ENCODE data around the gene SYNDIG1L. TPM values are rescaled to one million over a fixed set of nuclear protein-coding genes. Genes with fewer than 3 reads are reported as not detected.

The SYNDIG1L gene
- total and polyA plus RNA-seq, 12 donors: 0.03 to 0.15 (median 0.13) TPM; not detected in 6

GRCh38 chr14:74442757-74443156 is 16.7 kb upstream of the SYNDIG1L start:
- no peak overlapping the region for H3K27ac ChIP-seq
- no peaks in the 10 kb centered on the region for H3K36me3 ChIP-seq
- peaks cover 0 to under 1% (median 0%) of the 10 kb centered on the region in 9 donors for H3K4me1 ChIP-seq
- intact Hi-C loops (cut with DNase I): no loop called here
- no peaks in the 10 kb centered on the region for H3K9me3 ChIP-seq
- no peak for TF ChIP-seq CTCF (IDR thresholded peaks at IDR 0.05)
- DNase-seq (no peak), ATAC-seq (no peak)
- H3K4me3 ChIP-seq: no peak overlapping the region
- no peaks in the 10 kb centered on the region for H3K27me3 ChIP-seq

- no peak for TF ChIP-seq CTCF (IDR thresholded peaks at IDR 0.05)
- Histone ChIP-seq H3K36me3 (no peaks in the 10 kb centered on the region), H3K27me3 (no peaks in the 10 kb centered on the region), H3K4me3 (no peak overlapping the region), H3K9me3 (no peaks in the 10 kb centered on the region), H3K27ac (no peak overlapping the region), H3K4me1 (peaks cover 0 to 4% (median 0%) of the 10 kb centered on the region in 9 donors)
- no peak for DNase-seq
- intact Hi-C loops (cut with DNase I): no loop called here
- WGBS, 2 donors: 77 to 83% methylated on average over 3 of the region's 3 CpGs
- ATAC-seq: no peak
Observed at GRCh38 chr14:74441113-74441512, 15.1 kb upstream of the SYNDIG1L start.

- no peak overlapping the region for H3K4me3 ChIP-seq
- WGBS, 2 donors: 56 to 65% methylated on average over 3 of the region's 3 CpGs
- H3K4me1 ChIP-seq: peaks cover 0 to 4% (median 0%) of the 10 kb centered on the region in 9 donors
- no peak for TF ChIP-seq CTCF (IDR thresholded peaks at IDR 0.05)
- H3K36me3 ChIP-seq: no peaks in the 10 kb centered on the region
- intact Hi-C loops (cut with DNase I): no loop called here
- no peak for DNase-seq
- no peak overlapping the region for H3K27ac ChIP-seq
- no peaks in the 10 kb centered on the region for H3K27me3 ChIP-seq
- ATAC-seq: no peak
- no peaks in the 10 kb centered on the region for H3K9me3 ChIP-seq
Observed at GRCh38 chr14:74438351-74438915, 12.4 kb upstream of the SYNDIG1L start.

- Histone ChIP-seq H3K9me3 (no peaks in the 10 kb centered on the region), H3K27ac (no peak overlapping the region), H3K4me3 (no peak overlapping the region), H3K36me3 (no peaks in the 10 kb centered on the region), H3K4me1 (peaks cover 0 to 4% (median 0%) of the 10 kb centered on the region in 9 donors), H3K27me3 (no peaks in the 10 kb centered on the region)
- 12% methylated on average over 3 of the region's 3 CpGs for WGBS, 2 donors
- ATAC-seq: no peak
- no peak for DNase-seq
- no peak for TF ChIP-seq CTCF (IDR thresholded peaks at IDR 0.05)
- intact Hi-C loops (cut with DNase I): no loop called here
Observed at GRCh38 chr14:74437496-74438053, 11.6 kb upstream of the SYNDIG1L start.
